GM13976 (cell line): ENCODE measurements around the gene LTBP2.

Experiments
- DNase-seq: peaks from one replicate; pipeline ENCODE4 v3.0.0; 2012; ENCODE audit warnings: low spot score
- in situ Hi-C: fragments of 300-500 bp; cut with MboI; formaldehyde crosslinking; loops from one replicate; pipeline ENCODE4 v1.12.0; 2022; ENCODE audit warnings: low sequenced_read_pairs, mixed read lengths, inconsistent platforms; ENCODE audit not compliant: unreplicated experiment
- TF ChIP-seq, protein P1 (sequence below): IDR thresholded peaks from 2 replicates; pipeline ENCODE4 v1.5.1; 2012; ENCODE audit warnings: borderline replicate concordance, mild to moderate bottlenecking; ENCODE audit not compliant: insufficient read depth; ENCODE audit errors: extremely low read depth, missing control alignments, control extremely low read depth

The LTBP2 gene

GRCh38 chr14:74491956-74492775, 119.9 kb downstream of the LTBP2 start:
- no peak for DNase-seq
- in situ Hi-C loops: no loop called here
- TF ChIP-seq, protein P1, sequence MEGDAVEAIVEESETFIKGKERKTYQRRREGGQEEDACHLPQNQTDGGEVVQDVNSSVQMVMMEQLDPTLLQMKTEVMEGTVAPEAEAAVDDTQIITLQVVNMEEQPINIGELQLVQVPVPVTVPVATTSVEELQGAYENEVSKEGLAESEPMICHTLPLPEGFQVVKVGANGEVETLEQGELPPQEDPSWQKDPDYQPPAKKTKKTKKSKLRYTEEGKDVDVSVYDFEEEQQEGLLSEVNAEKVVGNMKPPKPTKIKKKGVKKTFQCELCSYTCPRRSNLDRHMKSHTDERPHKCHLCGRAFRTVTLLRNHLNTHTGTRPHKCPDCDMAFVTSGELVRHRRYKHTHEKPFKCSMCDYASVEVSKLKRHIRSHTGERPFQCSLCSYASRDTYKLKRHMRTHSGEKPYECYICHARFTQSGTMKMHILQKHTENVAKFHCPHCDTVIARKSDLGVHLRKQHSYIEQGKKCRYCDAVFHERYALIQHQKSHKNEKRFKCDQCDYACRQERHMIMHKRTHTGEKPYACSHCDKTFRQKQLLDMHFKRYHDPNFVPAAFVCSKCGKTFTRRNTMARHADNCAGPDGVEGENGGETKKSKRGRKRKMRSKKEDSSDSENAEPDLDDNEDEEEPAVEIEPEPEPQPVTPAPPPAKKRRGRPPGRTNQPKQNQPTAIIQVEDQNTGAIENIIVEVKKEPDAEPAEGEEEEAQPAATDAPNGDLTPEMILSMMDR: peak; percentile 31

DNA sequence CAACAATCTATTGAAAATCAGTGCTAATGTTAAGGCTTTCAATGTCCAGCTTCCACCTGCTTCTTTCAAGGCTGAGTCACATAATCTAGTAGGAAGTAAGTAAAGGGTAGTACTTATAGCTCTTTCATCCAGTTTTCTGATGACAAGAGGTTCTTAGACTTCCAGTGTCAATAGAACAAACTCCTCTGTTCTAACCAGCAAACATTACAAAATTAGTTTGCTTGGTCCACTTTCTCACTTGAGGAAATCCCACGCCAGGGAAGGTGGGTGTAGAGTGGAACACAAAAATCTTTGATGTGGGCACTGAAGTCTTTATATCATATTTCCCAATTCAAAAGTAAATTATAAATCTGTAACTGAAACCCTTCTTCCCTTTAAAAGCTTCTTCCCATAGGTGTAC, 121.6 kb downstream of the LTBP2 start:
- no peak for DNase-seq
- in situ Hi-C loops: no loop called here
- TF ChIP-seq, protein P1: no peak

- in situ Hi-C loops: no loop called here
- DNase-seq: no peak
- TF ChIP-seq, protein P1: no peak
These were observed 123.1 kb downstream of the LTBP2 start for GRCh38 chr14:74488786-74489397.

GRCh38 chr14:74486164-74486563, 125.9 kb downstream of the LTBP2 start:
- TF ChIP-seq, protein P1: no peak
- DNase-seq: no peak
- in situ Hi-C loops: no loop called here

- DNase-seq: no peak
- TF ChIP-seq, protein P1: no peak
- in situ Hi-C loops: no loop called here
These were observed 128.7 kb downstream of the LTBP2 start for GRCh38 chr14:74483321-74483720.

DNA sequence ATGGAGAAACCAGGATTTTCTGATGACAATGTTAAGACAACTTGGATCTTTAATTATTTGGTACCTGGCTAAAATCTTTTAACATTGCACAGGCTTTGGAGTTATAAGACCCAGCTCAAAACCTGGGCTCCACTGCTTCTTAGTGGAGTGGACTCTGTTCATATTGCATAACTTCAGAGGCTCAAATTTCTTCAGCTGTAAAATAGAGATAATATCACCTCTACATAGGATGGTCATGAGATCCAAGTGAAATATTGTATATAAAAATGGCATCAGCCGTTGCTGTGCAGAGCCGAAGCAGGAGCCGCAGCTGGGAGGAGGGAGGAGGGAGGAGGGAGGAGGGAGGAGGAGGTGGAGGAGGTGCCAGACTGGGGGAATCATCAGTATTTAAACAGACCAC, 129.5 kb downstream of the LTBP2 start:
- in situ Hi-C loops: no loop called here
- TF ChIP-seq, protein P1: no peak
- no peak for DNase-seq
